OCI-LY1 (cell line): ENCODE data around the gene PDZD2.
"Not testable (repeated sequence)": the region's sequence is repeated elsewhere in the genome, so short reads cannot be mapped to it uniquely, and the experiment has no call there.

Experiments
- EZH2 ChIP-seq: fragments of 200-600 bp; sonication (generic), shearing (Covaris generic); IDR thresholded peaks from 2 replicates; pipeline ENCODE4 v1.8.0; 2017; ENCODE audit warnings: borderline replicate concordance, mixed run types, mild to moderate bottlenecking, antibody characterized with exemption, low read length, moderate library complexity, mixed read lengths
- TF ChIP-seq, protein P1 (sequence below): fragments of 200-600 bp; sonication (generic), shearing (Covaris generic); IDR thresholded peaks from 2 replicates; pipeline ENCODE4 v1.5.1; 2017; ENCODE audit warnings: mild to moderate bottlenecking, antibody characterized with exemption, low read length, moderate library complexity, mixed read lengths

DNA sequence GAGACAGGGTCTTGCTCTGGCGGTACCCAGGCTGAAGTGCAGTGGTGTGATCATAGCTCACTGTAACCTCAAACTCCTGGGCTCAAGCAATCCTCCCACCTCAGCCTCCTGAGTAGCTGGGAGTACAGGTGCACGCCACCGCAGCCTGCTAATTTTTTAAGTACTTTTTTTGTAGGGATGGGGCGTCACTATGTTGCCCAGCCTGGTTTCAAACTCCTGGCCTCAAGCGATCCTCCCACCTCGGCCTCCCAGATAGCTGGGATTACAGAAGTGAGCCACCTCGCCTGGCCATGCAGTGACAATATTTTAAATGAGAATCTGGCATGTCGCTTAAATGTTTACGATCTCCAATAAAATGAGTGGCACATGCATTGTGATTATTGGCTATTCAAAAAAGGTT, 376.3 kb downstream of the PDZD2 start:
- TF ChIP-seq, protein P1, sequence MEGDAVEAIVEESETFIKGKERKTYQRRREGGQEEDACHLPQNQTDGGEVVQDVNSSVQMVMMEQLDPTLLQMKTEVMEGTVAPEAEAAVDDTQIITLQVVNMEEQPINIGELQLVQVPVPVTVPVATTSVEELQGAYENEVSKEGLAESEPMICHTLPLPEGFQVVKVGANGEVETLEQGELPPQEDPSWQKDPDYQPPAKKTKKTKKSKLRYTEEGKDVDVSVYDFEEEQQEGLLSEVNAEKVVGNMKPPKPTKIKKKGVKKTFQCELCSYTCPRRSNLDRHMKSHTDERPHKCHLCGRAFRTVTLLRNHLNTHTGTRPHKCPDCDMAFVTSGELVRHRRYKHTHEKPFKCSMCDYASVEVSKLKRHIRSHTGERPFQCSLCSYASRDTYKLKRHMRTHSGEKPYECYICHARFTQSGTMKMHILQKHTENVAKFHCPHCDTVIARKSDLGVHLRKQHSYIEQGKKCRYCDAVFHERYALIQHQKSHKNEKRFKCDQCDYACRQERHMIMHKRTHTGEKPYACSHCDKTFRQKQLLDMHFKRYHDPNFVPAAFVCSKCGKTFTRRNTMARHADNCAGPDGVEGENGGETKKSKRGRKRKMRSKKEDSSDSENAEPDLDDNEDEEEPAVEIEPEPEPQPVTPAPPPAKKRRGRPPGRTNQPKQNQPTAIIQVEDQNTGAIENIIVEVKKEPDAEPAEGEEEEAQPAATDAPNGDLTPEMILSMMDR, result not testable (repeated sequence)
- not testable (repeated sequence) for TF ChIP-seq EZH2
